Mesenteric fat pad (tissue), 1 donor: ENCODE results near the gene IQSEC3. TPM values are rescaled to one million over a fixed set of nuclear protein-coding genes. Genes with fewer than 3 reads are reported as not detected.
"Not testable (repeated sequence)": the region's sequence is repeated elsewhere in the genome, so short reads cannot be mapped to it uniquely, and the experiment has no call there.

Experiments used
- DNase-seq: peaks from one replicate; pipeline ENCODE4 v3.0.0-alpha.2; 2020; ENCODE audit warnings: low spot score
- long read RNA-seq: library from polyadenylated mRNA; unstranded; transcript quantifications from one replicate; pipeline ENCODE4 v2.0.0, GENCODE V29; 2020
- total RNA-seq: library from RNA; stranded (reverse); fragmentation: NEBNext Ultra II Directional; extraction: Animal tissue kit (Norgen Biotek cat#: 25700); gene quantifications from one replicate; pipeline ENCODE4 v1.2.1, GENCODE V29; 2021
- donor health status: DM: yes; HTN: yes; CAD: no.

Gene IQSEC3
- total RNA-seq = 8.1 TPM
- long read RNA-seq, partial matches to known transcripts = 4 of 7 reads
- long read RNA-seq, other reads (novel, unspliced or antisense) = 3 of 7 reads

DNA sequence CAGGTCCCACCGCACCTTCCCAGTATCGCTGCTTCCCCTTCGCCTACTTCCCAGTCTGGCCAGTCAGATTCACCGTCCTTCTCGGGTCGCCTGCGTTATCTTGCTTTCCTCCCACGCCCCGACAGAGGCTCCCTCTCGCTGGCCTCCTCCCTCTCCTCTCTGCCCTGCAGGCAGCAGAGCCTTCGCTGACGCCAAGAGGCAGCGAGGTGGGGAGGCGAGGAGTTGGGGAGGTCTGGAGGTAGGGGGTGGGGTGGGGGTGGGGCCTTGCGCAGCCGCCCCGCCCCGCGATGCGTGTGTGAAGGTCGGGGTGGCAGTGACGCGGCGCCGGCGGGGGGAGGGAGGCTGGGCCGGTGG, at the start of gene IQSEC3:
TSS of gene IQSEC3 (plus strand) at position 340 of the 354 bp plus-strand sequence. CDS start 116 bp downstream, outside the sequence.
- DNase-seq = not testable (repeated sequence)

DNA sequence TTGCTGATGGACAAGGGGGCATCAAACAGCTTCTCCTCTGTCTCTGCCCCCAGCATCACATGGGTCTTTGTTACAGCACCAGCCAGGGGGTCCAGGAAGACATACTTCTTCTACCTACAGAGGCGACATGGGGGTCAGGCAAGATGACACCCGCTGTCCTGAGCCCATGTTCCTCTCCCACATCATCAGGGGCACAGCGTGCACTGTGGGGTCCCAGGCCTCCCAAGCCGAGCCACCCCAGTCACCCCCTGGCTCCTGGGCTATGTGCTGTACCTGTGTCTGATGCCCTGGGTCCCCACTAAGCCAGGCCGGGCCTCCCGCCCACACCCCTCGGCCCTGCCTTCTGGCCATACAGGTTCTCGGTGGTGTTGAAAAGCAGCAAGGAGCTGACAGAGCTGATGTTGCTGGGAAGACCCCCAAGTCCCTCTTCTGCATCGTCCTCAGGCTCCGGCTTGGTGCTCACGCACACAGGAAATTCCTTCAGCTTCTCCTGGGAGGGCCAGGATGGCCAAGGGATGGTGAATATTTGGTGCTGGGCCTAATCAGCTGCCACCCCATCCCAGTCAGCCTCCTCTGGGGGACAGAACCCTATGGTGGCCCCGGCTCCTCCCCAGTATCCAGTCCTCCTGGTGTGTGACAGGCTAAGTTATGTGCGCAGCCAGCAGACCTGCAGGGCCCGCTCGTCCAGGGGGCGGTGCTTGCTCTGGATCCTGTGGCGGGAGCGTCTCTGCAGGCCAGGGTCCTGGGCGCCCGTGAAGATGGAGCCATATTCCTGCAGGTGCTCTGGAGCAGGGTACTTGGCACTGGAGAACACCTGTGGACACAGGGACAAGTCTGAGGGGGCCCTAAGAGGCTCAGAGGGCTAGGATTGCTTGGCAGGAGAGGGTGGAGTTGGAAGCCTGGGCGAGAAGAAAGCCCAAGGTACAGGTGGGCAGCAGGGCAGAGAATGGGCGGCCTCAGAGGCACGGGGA, 48.9 kb upstream of the IQSEC3 start:
- DNase-seq = not testable (repeated sequence)

DNA sequence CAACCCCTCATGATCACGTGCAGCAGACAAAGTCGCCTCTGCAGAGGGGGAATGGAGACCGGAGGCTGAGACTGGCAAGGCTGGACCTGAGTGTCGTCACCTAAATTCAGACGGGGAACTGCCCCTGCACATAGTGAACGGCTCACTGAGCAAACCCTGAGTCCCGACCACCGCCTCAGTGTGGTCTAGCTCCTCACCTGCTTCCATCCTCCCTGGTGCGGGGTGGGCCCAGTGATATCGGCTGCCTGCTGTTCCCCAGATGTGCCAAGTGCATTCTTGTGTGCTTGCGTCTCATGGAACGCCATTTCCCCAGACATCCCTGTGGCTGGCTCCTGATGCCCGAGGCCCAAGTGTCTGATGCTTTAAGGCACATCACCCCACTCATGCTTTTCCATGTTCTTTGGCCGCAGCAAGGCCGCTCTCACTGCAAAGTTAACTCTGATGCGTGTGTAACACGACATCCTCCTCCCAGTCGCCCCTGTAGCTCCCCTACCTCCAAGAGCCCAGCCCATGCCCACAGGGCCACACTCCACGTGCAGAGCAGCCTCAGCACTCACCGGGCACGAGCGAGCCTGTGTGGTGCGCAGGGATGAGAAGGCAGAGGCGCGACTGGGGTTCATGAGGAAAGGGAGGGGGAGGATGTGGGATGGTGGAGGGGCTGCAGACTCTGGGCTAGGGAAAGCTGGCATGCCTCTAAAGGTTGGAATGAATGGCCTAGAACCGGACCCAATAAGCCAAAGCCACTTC, 47.6 kb upstream of the IQSEC3 start:
- not testable (repeated sequence) for DNase-seq

DNA sequence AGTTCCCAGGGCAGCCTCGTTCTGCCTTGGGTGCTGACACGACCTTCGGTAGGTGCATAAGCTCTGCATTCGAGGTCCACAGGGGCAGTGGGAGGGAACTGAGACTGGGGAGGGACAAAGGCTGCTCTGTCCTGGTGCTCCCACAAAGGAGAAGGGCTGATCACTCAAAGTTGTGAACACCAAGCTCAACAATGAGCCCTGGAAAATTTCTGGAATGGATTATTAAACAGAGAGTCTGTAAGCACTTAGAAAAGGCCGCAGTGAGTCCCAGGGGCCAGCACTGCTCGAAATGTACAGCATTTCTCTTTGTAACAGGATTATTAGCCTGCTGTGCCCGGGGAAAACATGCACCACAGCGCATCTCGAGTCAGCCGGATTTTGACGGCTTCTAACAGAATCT, 46.7 kb upstream of the IQSEC3 start:
- not testable (repeated sequence) for DNase-seq

DNA sequence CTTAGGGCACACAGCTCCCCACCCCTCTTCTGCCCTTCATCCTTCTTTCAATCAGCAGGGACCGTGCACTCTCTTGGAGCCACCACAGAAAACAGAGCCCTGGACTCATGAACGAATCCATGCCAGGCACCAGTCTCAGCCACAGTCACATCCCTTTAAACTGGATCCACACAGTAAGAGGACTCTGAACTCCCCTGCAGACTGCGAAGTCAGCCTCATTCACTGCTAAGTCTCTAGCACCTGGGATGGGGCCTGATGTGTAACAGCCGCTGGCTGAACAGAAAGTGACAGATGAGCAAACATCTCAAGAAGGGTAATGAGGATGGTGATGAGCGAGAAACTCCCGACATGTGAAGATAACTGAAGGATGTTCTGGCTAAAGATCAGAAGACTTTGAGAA, 45.8 kb upstream of the IQSEC3 start:
- no peak for DNase-seq

DNA sequence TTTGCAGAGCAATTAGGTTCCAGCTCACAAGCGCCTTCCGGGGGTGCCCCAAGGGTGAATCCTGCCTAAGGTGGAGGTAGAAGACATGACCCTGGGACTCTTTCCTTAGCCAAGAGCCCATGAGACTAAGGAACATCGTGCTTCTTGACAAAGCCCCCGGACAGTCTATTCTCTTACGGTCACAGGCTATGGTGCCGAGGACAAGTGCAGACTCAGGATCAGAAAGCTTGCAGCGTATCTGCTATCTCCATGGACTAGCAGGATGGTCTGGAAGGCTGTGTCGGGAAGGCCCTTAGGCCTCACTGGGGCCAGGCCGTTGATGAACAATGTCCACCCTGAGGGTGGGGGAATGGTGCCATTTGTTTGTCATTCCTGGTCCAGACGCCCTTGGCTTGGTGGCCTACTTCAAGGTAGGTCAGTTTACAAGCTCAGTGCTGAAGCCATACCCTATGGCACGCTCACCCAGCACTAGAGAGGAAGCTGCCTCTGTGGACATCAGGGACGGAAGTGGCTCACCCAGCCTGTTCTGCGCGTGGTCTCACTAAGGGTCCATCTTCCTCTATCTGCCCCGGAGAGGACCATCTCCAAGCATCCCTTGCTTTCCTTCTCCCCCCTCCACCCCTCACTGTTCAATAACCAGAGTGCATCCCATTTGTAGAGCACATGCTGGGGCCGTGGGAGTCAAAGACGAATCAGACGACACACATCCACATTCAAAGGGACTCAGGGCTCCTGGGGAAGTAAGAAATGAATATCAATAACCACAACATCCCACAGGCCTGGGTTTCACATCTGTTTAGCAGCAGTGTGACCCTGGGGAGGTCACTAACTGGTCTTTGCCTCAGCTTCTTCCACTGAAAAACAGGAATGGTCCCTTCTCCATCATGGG, 45.0 kb upstream of the IQSEC3 start:
- DNase-seq = peak; percentile 90

DNA sequence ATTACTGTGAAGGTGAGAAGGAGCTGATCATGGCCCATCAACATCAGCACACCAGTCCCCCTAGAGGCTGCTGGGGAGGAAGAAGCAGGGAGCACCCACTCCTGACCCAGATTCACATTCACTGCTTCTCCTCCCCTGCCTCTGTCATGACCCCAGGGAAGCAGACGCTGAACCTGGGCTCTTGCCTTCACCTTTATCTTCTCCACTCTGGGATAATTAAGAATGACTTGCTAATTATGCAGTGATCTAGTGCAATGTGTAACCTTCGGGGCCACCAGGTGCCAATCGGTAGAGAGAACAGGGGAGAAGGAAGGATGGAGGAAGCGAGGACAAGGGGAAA, 44.4 kb upstream of the IQSEC3 start:
- DNase-seq = no peak

DNA sequence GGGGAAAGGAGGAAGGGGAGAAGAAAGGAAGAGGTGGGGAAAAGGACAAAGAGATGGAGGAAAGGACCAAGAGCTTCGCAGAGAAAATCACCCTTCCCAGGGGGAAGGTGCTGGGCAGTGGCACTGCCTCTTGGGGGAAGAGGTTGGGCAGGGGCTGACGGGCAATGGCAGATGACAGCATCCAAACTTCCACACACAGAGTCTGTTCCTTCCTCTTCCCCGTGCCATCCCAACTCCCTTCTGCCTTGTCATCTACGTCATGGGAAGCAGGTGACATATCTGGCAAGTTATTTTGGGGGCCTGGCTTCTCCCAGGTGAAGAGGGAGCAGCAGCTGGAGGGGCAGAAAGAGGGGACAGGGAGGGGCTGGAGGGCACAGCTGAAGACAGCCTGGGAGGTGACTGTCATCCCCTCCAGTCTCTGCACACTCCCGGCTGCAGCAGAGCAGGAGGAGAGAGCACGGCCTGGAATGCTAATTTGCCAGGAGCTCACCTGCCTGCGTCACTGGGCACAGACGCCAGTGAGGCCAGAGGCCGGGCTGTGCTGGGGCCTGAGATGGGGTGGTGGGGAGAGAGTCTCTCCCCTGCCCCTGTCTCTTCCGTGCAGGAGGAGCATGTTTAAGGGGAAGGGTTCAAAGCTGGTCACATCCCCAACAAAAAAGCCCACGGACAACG, 43.9 kb upstream of the IQSEC3 start:
- DNase-seq = no peak

DNA sequence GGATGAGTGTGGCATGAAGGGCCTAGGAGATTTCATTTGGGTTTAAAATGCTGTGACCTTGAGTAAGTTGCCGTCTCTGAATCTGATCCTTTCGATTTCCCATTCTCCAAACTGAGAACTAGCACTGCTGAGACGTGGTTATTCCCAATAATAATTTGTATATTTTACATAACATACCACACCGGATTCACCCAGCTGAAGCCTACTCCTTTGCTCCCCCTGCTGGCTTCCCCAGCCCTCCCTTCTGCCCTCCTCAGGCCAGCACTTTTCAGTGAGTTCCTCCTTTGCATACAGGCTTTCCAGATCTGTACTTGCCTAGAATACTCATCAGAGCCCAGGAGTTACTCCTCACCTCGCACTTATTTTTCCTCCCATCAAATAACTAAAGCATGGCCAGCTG, 38.7 kb upstream of the IQSEC3 start:
- DNase-seq = not testable (repeated sequence)

DNA sequence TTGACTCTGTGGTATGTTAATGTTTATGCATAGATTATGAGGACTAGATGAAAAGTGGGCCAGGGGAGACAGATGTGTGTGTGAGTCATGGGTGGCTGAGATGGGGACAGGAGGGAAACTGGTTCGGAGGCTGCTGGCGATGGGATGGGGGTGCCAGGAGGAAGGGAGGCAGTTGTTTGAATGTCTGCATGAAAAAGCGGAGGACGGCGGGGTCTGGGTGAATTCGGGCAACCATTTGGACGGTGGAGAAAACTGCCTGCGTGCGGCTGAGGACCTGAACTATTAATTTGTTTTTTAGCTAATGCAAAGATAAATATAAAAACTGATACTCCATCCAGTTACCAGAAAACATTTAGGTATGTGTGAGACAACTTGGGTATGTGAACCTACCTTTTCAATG, 27.8 kb upstream of the IQSEC3 start:
- not testable (repeated sequence) for DNase-seq

DNA sequence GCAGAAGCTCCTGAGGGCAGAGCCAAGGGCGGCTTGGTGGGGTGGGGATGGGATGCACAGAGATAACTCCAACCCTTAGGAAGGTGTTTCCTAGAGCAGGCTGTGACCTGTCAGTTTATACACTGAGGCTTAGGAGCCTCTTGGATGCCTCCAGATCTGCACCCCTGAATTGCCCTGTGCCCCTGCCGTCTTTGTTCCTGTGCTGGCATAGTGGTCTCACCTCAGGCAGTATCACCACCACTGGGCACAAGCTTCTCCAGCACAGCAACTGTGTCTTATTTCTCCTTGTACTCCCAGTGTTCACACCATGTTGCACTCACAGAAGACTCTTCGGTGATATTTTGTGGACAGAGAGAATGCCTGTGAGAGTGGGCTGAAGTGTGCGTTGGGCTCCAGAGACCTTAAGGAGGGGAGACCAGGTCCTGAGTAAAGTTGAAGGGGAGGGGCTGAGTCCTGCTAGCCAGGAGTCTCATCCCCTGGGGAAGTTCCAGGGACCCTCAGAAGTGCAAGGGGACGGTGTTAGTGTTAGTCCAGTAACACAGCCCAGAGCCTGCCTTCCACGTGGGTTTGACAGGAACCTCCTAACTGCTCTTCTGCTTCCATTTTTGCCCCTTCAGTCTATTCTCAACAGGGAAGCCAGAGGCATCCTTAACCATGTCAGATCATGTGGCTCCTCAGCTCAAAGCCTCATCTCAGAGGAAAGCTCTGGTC, 26.9 kb upstream of the IQSEC3 start:
- DNase-seq = not testable (repeated sequence)

DNA sequence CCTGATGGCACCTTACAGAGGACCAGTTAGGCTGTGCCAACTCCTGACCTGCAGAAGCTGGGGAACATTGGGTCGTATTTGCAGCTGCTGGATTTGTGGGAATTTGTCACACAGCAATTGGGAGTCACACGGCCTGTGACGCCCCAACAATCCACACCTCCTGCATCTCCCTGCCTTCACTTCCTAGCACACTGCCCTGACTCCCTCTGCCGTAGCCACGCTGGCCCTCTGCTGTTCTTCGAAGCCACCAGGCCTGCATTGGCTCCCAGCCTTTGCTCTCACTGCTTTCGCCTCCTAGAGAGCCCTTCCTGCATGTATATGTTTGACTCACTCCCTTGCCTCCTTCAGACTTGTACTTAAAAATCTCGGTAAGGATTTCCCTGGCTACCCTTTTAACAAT, 22.2 kb upstream of the IQSEC3 start:
- not testable (repeated sequence) for DNase-seq

DNA sequence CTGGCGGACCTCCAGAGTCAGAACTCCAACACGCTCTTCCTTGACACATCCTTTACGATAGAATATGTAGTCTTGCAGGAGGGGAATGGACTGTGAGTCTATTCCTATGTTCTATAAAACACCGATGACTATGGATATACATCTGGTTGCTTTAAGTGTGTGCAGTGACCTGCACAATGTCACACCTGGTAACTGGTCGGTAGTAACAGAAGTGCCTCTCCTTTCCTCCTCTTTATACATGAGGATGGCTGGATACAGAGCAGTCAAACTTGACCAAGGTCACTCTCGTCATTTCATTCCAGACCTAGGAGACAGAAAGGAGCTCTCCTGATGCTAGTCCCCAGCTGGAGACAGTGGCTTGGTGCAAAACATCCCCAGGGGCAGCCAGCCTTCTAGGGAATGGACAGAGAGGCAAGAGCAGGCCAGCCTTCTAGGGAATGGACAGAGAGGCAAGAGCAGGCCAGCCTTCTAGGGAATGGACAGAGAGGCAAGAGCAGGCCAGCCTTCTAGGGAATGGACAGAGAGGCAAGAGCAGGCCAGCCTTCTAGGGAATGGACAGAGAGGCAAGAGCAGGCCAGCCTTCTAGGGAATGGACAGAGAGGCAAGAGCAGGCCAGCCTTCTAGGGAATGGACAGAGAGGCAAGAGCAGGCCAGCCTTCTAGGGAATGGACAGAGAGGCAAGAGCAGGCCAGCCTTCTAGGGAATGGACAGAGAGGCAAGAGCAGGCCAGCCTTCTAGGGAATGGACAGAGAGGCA, 21.2 kb upstream of the IQSEC3 start:
- not testable (repeated sequence) for DNase-seq

DNA sequence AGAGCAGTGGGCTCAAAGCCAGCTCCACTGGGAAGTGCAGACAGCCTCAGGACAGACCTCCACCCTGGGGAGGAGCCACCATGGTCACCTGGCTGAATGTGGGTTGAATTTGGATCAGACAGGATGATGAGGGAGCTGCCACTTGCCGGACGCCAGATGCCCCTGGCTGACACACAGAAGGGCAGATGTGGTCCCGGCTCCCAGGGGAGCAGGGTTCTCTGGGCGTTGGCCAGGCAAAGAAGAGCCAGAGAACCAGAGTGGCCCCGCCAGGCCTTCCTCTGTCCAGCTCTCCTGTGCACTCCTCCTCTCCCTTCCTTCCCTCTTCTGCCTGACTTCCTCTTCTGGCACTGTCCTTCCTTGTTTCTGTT, 20.6 kb upstream of the IQSEC3 start:
- DNase-seq = not testable (repeated sequence)

DNA sequence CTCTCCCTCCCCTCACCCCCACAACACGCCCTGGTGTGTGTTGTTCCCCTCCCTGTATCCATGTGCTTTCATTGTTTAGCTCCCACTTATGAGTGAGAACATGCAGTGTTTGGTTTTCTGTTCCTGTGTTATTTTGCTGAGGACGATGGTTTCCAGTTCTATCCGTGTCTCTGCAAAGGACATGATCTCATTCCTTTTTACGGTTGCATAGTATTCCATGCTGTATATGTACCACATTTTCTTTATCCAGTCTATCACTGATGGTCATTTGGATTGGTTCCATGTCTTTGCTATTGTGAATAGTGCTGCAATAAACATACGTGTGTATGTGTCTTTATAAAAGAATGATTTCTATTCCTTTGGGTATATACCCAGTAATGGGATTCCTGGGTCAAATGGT, 20.0 kb upstream of the IQSEC3 start:
- DNase-seq = not testable (repeated sequence)

DNA sequence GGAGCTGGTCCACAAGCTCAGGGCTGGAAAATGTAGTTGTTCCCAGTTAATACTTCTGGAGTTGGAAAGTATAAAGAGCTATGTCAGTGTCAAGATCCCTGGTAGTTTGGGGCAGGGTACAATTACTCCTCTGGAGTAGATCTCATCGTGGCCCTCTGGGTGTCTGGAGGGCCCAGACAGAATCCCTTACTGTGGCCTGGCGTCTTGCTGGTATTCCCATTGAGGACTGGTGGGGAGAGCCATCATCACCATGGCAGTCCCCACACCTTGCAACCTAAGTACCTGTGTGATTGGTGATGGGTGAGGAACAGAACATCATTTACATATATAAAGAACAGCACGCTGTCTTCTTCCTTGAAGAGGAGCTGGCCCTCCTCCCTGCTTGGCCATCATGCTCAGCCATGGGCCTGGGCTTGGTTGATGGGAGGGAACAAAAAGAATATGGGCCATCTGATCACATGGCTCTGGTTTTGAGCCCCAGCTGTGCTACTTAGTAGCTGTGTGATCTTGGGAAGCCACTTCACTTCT, 18.8 kb upstream of the IQSEC3 start:
- DNase-seq = not testable (repeated sequence)

DNA sequence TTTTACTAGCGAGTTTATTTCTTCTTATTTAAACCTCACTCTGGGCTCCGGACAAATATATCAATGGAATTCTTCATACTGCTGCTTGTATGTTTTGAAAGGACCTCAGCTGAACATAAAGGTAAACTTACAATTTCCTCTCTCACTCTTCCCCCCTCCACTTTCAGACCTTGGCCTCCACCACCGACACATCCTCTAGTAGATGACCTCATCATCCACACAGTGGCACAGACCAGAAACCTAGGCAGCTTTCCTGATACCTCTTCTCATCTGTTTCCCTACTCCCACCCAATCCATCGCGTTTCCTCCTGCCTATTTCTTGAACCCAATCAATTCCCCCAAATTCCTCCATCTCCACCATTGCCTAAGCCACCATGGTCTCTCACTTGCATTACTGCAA, 17.4 kb upstream of the IQSEC3 start:
- DNase-seq = not testable (repeated sequence)

DNA sequence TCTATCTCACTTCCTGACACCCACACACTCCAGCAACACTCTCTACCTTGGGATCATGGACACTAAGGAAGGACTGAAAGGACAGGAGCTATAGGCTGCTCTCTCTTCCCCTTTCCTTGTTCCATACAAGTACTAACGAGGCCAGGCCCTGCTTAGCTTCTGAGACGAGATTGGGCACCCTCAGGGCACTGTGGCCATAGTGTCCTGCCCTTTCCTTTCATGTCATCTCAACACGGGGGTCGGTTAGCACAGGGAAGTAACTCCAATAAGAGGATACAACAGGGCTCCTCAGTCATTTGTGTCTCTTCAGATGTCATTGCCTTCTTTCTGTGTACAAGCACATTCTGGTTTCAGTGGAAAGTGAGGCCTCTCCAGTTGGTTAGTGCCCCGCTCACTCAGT, 15.5 kb upstream of the IQSEC3 start:
- DNase-seq = not testable (repeated sequence)

DNA sequence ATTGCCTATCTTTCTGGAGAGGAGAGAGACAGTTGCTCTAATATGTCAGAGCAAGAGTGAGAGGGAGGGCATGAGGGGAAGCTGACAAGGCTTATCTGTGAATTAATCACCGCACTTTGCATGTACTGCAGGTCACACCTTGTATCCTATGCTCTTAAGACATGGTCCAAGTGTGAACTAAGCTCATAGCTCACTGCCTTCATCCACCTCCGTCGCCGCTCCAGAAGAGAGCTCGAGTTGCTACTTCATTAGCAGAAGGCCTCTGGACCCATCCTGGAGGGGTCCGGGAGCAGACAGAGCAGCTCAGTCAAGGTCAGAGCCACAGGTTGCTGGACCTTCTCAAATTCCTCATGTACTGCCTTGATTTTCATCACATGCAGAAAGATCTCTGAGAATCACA, 14.6 kb upstream of the IQSEC3 start:
- not testable (repeated sequence) for DNase-seq
